Skeletal muscle tissue (tissue), 4 donors: ENCODE results near the gene MRPL44. TPM values are rescaled to one million over a fixed set of nuclear protein-coding genes. Genes with fewer than 3 reads are reported as not detected.

Experiments used
- H3K27ac ChIP-seq: one replicate; pipeline ENCODE4 v1.7.0; 2013; ENCODE audit warnings: mild to moderate bottlenecking, low read depth, low read length, inconsistent platforms
- H3K27me3 ChIP-seq, 3 donors: one replicate each; pipeline ENCODE4 v1.7.0; 2013; ENCODE audit warnings: low read length in 3 of 3; ENCODE audit not compliant: control insufficient read depth in 3 of 3, insufficient read depth in 3 of 3
- H3K36me3 ChIP-seq, 3 donors: one replicate each; pipeline ENCODE4 v1.7.0; 2013; ENCODE audit warnings: low read length in 3 of 3; ENCODE audit not compliant: control insufficient read depth in 3 of 3, insufficient read depth in 3 of 3
- H3K4me1 ChIP-seq, 3 donors: one replicate each; pipeline ENCODE4 v1.7.0; 2013; ENCODE audit warnings: low read length in 3 of 3, mild to moderate bottlenecking in 3 of 3; ENCODE audit not compliant: control insufficient read depth in 3 of 3, insufficient read depth in 3 of 3
- H3K4me3 ChIP-seq, 3 donors: one replicate each; pipeline ENCODE4 v1.7.0; 2013; ENCODE audit warnings: low read length in 3 of 3
- H3K9ac ChIP-seq, 3 donors: one replicate each; pipeline ENCODE4 v1.7.0; 2013; ENCODE audit warnings: low read length in 3 of 3, mild to moderate bottlenecking in 3 of 3, moderate library complexity in 2 of 3, low read depth in 1 of 3
- H3K9me3 ChIP-seq, 3 donors: one replicate each; pipeline ENCODE4 v1.7.0; 2013; ENCODE audit warnings: low read length in 3 of 3; ENCODE audit not compliant: control insufficient read depth in 3 of 3
- total RNA-seq: library from RNA; depleted of rRNA; stranded (reverse); fragments of >200 nt; gene quantifications from one replicate; pipeline ENCODE4 v1.2.3, GENCODE V29; 2014
- donor health status: Osteomylitis.

The MRPL44 gene
- total RNA-seq, 1 donor from 2014 or later = 30.3 TPM

- Histone ChIP-seq H3K4me3 (no peak overlapping the region), H3K4me1 (peaks cover 9 to 19% (median 12%) of the 10 kb centered on the region in 3 donors), H3K9ac (no peak overlapping the region), H3K36me3 (peaks cover 0 to 2% (median 2%) of the 10 kb centered on the region in 3 donors), H3K9me3 (no peaks in the 10 kb centered on the region), H3K27ac (no peak overlapping the region), H3K27me3 (no peaks in the 10 kb centered on the region)
Observed at GRCh38 chr2:223922308-223922707, 35.0 kb upstream of the MRPL44 start.

- Histone ChIP-seq H3K27ac (no peak overlapping the region), H3K9ac (no peak overlapping the region), H3K4me3 (no peak overlapping the region), H3K4me1 (peaks cover 9 to 15% (median 12%) of the 10 kb centered on the region in 3 donors), H3K27me3 (no peaks in the 10 kb centered on the region), H3K36me3 (no peaks in the 10 kb centered on the region), H3K9me3 (no peaks in the 10 kb centered on the region)
Observed at GRCh38 chr2:223923976-223924375, 33.3 kb upstream of the MRPL44 start.

DNA sequence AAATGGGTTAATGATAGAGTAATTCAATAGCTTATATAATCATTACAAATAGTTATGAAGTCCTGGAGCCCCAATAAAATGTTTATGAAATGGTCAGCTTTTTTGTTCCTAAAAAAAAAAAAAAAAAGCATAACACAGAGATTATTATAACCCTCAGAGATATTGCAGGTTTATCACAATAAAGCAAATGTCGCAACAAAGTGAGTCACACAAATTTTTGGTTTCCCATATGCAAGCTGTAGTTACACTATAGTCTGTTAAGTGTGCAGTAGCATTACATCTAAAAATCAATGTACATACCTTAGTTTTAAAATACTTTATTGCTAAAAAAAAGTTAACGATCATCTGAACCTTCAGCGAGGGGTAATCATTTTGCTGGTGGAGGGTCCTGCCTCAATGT, 32.2 kb upstream of the MRPL44 start:
- no peak overlapping the region for H3K9ac ChIP-seq
- no peaks in the 10 kb centered on the region for H3K27me3 ChIP-seq
- no peak overlapping the region for H3K27ac ChIP-seq
- H3K36me3 ChIP-seq = no peaks in the 10 kb centered on the region
- H3K9me3 ChIP-seq = no peaks in the 10 kb centered on the region
- no peak overlapping the region for H3K4me3 ChIP-seq
- H3K4me1 ChIP-seq = peaks cover 4 to 8% (median 6%) of the 10 kb centered on the region in 3 donors

DNA sequence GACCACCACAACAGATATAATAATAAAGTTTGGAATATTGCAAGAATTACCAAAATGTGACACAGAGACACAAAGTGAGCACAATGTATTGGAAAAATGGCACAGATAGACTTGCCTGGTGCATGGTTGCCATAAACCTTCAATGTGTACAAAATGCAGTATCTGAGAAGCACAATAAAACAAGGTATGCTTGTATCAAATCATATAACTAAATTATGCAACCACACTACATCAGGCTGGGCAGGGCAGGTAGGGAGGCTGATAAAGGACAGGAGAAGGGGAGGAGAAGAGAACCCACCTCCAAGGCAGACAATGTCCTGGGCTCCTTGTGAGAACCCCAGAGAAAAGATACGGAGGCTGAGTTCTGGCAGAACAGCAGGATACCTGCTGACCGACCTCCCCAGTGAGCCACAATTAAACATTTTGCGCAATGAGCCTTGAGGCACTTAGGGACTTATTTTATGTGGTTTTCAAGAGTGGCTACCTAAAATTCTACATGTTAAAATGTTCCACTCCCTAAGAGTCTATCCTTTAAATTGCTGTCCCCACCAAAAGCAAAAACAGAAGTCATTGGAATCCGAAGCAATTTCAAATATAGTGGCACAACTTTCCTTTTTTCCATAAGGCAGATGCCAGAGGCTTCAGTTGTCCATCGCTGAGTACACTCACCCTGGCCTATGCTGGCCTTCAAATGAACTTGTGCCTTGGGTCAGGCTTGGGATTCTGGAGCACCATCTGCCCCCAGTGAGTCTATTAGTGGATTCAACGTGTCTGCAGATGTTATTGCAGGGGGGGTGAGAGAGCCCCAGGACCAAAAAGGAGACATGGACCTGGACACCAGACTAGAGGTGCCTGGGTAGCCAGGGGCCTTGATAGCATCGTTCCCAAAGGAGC, 28.9 kb upstream of the MRPL44 start:
- H3K27ac ChIP-seq = no peak overlapping the region
- H3K4me1 ChIP-seq = peaks cover 9 to 13% (median 11%) of the 10 kb centered on the region in 3 donors
- no peaks in the 10 kb centered on the region for H3K9me3 ChIP-seq

GRCh38 chr2:223929571-223930102, 27.6 kb upstream of the MRPL44 start:
- Histone ChIP-seq H3K9me3 (no peaks in the 10 kb centered on the region), H3K27ac (no peak overlapping the region), H3K9ac (no peak overlapping the region), H3K4me3 (no peak overlapping the region), H3K27me3 (no peaks in the 10 kb centered on the region), H3K4me1 (peaks cover 14 to 20% (median 17%) of the 10 kb centered on the region in 3 donors), H3K36me3 (no peaks in the 10 kb centered on the region)

More for the DNA sequence above, 28.9 kb upstream of the MRPL44 start:
- H3K9ac ChIP-seq = no peak overlapping the region
- H3K4me3 ChIP-seq = no peak overlapping the region
- H3K36me3 ChIP-seq = no peaks in the 10 kb centered on the region
- H3K27me3 ChIP-seq = no peaks in the 10 kb centered on the region

DNA sequence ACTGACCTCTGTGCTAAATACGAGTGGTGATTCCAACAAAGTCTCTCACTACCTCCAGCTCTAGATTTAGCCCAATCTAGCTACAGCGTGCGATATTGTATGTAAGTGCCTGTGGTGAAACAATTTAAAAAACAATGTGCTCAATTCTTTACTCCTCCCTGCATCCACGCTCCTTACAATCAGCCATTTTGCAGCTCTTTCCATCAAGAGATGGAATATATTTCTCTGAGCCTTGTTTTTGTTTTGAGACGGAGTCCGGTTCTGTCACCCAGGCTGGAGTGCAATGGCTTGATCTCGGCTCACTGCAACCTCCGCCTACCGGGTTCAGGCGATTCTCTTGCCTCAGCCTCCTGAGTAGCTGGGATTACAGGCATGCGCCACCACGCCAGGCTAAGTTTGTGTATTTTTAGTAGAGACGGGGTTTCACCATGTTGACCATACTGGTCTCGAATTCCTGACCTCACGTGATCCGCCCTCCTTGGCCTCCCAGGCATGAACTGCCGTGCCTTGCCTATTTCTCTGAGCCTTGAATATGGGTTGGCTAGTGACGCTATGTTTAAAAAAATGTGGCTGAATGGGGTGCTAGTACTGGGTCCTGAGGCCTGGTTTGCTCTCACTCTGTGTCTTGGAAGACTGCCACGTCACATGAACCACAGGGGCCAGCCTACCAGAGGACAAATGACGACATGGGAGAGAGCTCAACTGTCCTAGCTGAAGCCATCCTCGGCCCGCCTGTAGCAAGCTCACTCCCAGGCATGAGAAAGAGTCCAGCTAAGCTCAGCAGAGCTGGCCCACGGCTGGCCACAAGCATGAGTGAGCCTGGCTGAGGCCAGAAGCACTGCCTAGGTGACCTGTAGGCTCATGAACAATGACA, 26.9 kb upstream of the MRPL44 start:
- no peaks in the 10 kb centered on the region for H3K9me3 ChIP-seq
- H3K4me3 ChIP-seq = peak overlapping the region in 1 of 3 donors; percentile 32
- H3K27me3 ChIP-seq = no peaks in the 10 kb centered on the region
- peak overlapping the region; percentile 50 for H3K27ac ChIP-seq
- no peaks in the 10 kb centered on the region for H3K36me3 ChIP-seq
- peak overlapping the region in 2 of 3 donors; percentile 23 to 40 for H3K9ac ChIP-seq
- peaks cover 20 to 25% (median 22%) of the 10 kb centered on the region in 3 donors for H3K4me1 ChIP-seq

GRCh38 chr2:223932816-223933800, 24.2 kb upstream of the MRPL44 start:
- Histone ChIP-seq H3K4me3 (no peak overlapping the region), H3K27me3 (no peaks in the 10 kb centered on the region), H3K9me3 (no peaks in the 10 kb centered on the region), H3K36me3 (no peaks in the 10 kb centered on the region), H3K9ac (no peak overlapping the region), H3K27ac (no peak overlapping the region), H3K4me1 (peaks cover 39 to 44% (median 42%) of the 10 kb centered on the region in 3 donors)

- no peak overlapping the region for H3K27ac ChIP-seq
- no peaks in the 10 kb centered on the region for H3K36me3 ChIP-seq
- no peaks in the 10 kb centered on the region for H3K27me3 ChIP-seq
- H3K4me1 ChIP-seq = peaks cover 39 to 54% (median 42%) of the 10 kb centered on the region in 3 donors
- no peak overlapping the region for H3K9ac ChIP-seq
- H3K9me3 ChIP-seq = no peaks in the 10 kb centered on the region
- no peak overlapping the region for H3K4me3 ChIP-seq
Observed at GRCh38 chr2:223934870-223935269, 22.4 kb upstream of the MRPL44 start.
